ENCODE data around the gene SOCS2.
"Not testable (repeated sequence)": the region's sequence is repeated elsewhere in the genome, so short reads cannot be mapped to it uniquely, and the experiment has no call there.

SOCS2 gene

DNA sequence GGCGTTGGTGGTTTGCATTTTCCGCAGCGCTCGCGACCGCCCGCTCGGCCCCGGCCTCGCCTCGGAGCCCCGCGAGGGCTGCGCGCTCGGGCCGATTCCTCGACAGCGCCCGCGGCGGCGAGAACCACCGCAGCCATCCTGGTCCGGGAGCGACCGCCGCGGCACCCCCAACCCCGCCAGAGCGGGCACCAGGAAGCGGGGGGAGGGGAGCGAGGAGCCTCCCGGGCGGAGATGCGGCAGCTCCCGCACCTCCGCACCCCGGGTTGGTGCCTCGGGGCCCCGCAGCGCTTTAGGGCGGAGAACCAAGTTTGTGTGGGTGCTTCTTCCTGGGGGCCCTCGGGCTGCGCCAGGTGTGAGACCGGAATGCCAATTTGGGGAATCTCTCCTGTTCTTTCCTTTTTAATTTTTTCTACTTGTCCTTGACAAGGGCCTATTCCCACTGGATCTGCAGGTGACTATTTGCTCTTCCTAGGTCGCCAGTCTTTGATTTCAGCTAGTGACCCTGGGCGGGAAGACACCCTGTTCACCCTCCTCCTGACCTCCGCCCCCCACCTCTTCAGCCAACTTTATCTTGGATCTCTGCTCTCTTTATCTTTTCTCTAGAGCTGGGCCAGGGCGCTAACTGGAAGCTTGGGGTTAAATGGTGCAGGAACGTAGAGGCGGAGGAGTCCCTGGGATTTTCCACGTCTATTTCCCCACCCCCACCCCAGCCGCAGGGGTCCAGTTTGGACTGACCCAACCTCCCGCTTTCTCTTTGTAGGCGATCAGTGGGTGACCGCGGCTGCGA, at the start of gene SOCS2:
Gene SOCS2, plus strand, starts transcription at position 751 of the 787 bp plus-strand sequence. CDS start 223 bp downstream, outside the sequence.
- no peak for DNase-seq (ENCODE audit: low read depth in 2 of 2, low spot score in 1 of 2)

DNA sequence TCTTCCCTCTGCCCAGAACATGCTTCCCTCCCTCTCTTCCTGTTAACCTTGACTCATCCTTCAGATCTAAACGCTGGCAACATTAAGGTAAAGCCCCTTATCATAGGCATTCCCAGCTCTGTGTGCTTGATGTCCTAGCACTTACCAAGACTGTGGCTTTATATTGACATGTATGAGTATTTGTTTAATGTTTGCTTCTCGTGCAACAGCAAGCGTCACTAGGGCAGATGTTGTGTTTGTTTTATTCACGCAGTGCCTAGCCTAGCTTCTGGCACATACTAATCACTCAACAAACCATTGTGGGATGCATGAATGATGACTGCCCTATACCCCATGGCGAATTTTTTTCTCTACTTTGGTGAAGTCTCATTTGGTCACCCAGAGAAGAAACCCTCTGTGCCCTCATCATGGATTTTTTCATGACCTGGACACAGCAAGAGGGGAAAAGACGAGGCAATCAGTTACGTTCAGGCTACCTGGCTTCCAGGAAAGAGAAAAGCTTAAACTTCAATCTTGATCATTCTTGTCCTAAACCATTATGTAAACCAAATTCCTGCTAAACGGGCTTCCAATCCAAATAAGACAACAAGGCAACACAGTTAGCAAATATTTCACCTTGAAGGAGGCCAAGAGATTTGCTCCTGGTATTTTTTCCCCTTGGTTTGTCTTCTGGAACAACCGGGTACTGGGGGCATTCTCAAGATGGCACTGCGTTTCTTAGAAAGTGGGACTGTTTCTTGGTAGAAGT, 47.9 kb upstream of the SOCS2 start:
- DNase-seq (ENCODE audit: low read depth in 2 of 2, low spot score in 1 of 2) = no peak

DNA sequence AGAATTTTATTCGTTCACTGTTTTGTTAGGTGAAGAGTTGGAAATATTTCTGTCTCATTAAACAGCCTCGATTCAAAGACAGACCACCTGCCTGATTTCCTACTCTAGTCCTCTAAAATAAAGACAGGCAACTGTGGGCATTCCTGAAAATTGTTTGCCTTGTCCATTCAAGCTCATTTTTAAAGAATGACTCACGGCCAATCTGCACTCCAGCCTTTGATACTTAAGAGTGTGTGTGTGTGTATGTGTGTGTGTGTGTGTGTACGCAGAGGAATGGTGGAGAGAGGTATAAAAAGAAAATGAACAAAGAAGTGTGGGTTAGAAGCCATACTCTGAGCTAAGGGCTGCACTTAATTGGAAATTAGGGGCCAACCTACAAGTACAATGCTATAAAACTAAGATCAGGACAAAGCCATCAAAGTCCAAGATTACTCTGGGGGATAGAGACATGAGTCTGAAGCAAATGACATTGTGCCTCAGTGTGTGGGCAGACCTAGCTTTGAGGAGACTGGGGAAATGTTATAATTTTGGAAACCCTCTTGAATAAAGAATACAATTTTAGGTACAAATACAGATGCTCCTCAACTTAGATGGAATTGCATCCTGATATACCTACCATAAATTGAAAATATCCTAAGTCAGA, 45.6 kb upstream of the SOCS2 start:
- no peak for DNase-seq (ENCODE audit: low read depth in 2 of 2, low spot score in 1 of 2)

DNA sequence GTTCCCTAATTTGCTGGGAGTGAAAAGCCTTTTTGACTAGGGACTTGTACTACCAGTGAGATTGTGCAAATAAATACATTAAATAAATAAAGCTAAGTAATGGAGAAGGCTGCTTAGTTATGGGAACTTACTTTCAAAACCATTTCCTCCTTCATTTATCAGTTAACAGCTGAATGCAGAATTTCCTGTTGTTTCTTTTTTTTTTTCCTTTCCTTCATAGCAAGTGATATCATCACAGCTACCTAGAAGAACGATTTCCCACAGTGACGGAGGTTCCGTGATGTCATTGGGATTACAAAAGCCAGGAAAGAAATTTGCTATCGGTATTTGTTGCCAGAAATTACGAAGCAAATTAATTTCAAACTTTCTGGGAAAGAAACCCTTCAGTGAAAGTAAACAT, 42.1 kb upstream of the SOCS2 start:
- DNase-seq (ENCODE audit: low read depth in 2 of 2, low spot score in 1 of 2) = no peak

DNA sequence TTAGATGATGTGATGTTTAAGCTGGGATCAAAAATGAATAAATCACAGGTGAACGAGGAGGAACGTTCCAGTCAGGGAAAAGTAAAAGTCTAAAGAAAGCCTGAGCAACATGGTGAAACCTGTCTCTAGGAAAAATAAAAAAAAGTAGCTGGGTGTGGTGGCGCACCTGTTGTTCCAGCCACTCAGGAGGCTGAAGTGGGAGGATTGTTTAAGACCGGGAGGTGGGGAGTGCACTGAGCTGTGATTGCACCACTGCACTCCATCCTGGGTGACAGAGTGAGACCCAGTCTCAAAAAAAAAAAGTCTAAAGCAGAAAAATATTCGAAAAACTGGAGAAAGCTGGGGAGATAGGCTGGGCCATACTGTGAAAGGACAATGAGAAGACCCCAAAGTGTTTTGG, 39.2 kb upstream of the SOCS2 start:
- no peak for DNase-seq (ENCODE audit: low read depth in 2 of 2, low spot score in 1 of 2)

- DNase-seq (ENCODE audit: low read depth in 2 of 2, low spot score in 1 of 2) = no peak
Measured at GRCh38 chr12:93536111-93536765, 36.2 kb upstream of the SOCS2 start.

GRCh38 chr12:93536766-93537488, 35.5 kb upstream of the SOCS2 start:
- no peak for DNase-seq (ENCODE audit: low read depth in 2 of 2, low spot score in 1 of 2)

GRCh38 chr12:93537769-93538168, 34.7 kb upstream of the SOCS2 start:
- no peak for DNase-seq (ENCODE audit: low read depth in 2 of 2, low spot score in 1 of 2)

GRCh38 chr12:93539821-93540220, 32.7 kb upstream of the SOCS2 start:
- DNase-seq (ENCODE audit: low read depth in 2 of 2, low spot score in 1 of 2) = no peak

DNA sequence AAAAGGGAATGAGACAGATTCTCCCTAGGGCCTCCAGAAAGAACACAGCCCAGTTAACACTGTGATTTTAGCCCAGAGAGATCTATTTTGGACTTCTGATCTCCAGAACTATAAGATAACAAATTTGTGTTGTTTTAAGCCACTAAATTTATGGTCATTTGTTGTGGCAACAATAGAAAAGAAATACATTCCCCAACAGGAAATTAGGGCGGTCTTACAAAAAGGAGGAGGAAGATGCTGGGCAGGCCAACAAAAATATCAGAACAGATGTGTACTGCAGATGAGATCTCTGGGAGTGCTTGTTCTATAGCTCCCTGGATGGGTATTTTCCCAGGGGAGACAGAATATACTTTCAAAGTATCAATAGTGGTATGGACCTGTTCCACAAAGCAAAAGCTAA, 32.0 kb upstream of the SOCS2 start:
- no peak for DNase-seq (ENCODE audit: low read depth in 2 of 2, low spot score in 1 of 2)

- no peak for DNase-seq (ENCODE audit: low read depth in 2 of 2, low spot score in 1 of 2)
Measured at GRCh38 chr12:93541578-93542225, 30.8 kb upstream of the SOCS2 start.

- no peak for DNase-seq (ENCODE audit: low read depth in 2 of 2, low spot score in 1 of 2)
Measured at GRCh38 chr12:93547778-93548177, 24.7 kb upstream of the SOCS2 start.

DNA sequence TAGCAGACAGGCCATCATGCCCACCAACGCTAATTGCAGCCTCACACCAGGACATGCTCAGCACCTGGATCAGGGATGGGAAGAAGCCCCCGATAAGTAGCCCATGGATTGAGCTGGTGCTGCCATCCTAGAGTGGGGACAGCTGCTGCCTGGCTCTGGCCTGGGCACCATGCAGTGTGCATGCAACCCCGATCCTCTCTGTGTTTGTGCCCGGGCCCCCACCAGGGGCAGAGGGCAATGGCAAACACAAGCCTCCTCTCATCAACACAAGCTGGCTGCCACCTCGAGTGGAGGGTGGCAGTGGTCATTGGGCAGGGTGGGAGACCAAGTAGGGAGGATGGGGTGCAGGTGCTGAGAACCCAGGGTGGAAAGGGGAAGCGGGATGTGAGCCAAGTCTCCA, 23.3 kb upstream of the SOCS2 start:
- DNase-seq (ENCODE audit: low read depth in 2 of 2, low spot score in 1 of 2) = no peak

DNA sequence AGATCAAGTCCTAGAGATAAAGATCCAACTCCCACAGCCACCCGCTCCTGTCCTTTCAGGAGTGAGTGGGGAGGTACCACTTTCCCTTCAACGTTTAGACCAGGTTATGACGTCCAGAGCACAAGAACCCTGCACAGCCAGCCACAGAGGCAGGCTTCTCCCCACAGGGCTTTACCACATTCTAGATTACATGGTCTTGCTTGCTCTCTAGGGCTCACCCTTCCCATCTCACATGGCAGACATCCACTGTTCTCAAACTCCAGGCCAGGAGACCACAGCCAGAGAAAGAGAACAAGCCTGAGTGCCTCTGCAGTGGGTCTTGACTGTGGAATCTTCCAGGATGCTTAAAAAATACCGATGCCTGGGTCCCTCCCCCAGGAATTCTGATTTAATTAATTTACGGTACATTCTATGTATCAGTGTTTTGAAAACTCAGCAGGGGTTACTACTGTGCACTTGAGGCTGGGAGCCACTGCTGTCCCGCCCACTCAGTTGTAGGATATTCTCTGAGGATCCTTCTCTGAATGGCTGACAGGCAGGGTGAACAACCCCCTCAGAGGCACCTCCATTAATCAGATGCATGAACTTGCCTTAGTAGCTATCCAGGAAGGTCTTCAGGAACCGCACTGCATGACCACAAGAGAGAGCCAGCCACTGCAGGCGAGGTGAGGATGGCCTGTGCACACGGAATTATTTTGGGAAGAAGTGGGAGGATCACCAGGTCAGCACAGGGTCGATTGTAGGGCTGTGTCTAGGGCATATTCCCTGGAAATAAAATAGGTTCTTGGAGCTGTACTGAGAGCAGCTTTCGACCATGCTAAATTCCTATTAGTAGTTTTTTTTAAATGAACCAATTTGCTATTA, 21.5 kb upstream of the SOCS2 start:
- DNase-seq (ENCODE audit: low read depth in 2 of 2, low spot score in 1 of 2) = no peak

DNA sequence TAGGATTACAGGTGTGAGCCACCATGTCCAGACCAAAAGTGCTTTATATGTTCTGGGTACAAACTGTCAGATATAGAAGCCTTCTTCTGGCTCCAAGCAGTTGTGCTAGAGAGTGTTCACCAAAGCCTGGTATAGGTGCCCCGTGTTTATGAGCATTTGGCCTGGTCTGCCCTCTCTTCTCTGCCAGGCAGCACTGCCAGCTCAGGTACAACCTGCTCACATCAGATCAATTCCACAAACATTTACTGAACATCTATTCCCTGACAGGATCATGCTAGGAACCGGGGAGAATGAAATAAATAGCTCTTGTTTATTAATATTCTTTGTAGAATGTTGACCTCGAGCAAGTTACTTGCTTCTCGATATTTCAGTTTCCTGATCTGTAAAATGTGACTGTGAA, 20.0 kb upstream of the SOCS2 start:
- no peak for DNase-seq (ENCODE audit: low read depth in 2 of 2, low spot score in 1 of 2)

DNA sequence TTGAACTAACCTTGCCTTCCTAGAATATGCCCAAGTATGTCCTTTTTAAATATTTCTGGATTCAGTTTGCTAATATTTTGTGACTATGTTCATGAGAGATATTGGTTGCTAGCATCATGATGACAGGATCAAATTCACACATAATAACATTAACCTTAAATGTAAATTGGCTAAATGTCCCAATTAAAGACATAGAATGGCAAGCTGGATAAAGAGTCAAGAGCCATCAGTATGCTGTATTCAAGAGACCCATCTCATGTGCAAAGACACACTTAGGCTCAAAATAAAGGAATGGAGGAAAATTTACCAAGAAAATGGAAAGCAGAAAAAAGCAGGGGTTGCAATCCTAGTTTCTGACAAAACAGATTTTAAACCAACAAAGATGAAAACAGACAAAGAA, 14.6 kb upstream of the SOCS2 start:
- DNase-seq (ENCODE audit: low read depth in 2 of 2, low spot score in 1 of 2) = not testable (repeated sequence)

GRCh38 chr12:93558685-93559084, 13.8 kb upstream of the SOCS2 start:
- not testable (repeated sequence) for DNase-seq (ENCODE audit: low read depth in 2 of 2, low spot score in 1 of 2)

DNA sequence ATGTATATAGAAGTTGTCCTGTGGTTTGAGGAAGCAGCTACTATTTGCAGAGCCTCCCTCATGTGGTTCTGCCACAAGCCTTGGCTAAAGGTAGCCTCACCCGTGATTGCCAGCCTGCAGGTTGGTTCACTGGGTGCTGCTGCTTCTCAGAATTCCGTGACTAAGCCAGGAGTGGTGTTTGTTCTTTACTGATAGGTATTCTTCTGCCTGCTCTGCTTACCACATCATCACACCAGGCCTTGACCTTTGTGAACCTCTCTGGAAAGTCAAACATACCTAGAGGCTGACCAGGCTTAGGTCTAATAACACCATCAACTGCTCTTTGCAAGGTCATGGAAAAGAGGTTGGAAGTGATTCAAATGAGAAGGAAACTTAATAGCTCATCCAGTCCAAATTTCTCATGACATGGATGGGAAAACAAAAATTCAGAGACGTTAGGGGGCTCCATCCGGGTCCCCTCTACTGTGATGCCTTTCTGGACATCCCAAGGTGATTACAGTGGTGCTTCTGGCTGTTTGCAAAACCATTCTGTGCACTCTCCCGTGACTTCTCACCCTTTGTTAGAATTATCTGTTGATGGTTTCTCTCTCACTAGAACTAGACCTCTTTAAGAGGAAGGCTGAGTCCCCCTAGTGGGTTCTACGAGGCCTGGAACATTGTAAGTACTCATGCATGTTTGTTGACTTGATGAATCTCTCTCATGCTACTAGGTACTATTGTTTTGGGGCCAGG, 8.5 kb upstream of the SOCS2 start:
- no peak for DNase-seq (ENCODE audit: low read depth in 2 of 2, low spot score in 1 of 2)

DNA sequence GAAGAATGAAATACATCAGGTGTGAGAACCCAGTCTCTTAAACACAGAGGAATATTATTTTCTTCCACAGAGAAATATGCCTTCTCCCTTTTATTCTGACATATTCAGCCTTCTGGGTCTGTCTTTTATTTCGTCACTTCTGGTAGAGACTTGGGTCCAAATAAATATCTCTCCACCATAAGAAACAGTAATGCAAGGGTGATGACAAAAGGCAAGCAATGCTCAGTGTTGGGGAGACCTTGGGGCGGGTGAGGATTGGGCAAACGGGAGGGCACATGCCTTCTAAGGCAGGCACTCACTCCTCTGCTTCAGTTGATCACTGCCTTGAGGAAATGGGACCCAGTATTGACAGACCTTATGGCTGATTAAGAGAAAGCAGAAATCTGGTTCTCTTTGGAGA, 6.7 kb upstream of the SOCS2 start:
- no peak for DNase-seq (ENCODE audit: low read depth in 2 of 2, low spot score in 1 of 2)
